Fibroblast of peridontal ligament (primary cell): ENCODE measurements around the gene MADCAM1.
"Not testable (repeated sequence)": the region's sequence is repeated elsewhere in the genome, so short reads cannot be mapped to it uniquely, and the experiment has no call there.

ENCODE experiments used
- DNase-seq: peaks from one replicate; pipeline ENCODE4 v3.0.0-alpha.2; 2010; ENCODE audit errors: extremely low read depth

MADCAM1 gene

DNA sequence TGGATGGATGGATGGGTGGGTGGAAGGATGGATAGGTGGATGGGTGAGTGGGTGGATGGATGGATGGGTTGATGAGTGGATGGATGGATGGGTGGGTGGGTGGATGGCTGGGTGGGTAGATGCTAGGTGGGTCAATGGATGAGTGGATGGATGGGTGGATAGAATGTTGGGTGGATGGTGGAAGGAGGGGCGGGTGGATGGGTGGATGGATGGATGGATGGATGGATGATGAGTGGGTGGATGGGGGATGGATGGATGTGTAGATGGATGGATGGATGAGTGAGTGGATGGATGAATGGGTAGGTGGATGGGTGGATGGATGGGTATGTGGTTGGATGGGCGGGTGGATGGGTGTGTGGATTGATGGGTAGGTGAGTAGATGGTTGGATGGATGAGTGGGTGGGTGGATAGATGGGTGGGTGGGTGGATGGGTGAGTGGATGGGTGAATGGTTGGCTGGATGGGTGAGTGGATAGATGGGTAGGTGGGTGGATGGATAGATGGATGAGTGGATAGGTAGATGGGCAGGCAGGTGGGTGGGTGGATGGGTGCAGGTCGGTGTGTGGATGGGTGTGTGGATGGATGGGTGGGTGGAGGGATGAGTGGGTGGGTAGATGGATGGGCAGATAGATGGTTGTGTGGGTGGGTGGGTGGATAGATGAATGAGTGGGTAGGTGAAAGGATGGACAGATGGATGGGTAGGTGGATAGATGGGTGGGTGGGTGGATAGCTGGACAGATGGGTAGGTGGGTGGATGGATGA, 31.1 kb upstream of the MADCAM1 start:
- no peak for DNase-seq

DNA sequence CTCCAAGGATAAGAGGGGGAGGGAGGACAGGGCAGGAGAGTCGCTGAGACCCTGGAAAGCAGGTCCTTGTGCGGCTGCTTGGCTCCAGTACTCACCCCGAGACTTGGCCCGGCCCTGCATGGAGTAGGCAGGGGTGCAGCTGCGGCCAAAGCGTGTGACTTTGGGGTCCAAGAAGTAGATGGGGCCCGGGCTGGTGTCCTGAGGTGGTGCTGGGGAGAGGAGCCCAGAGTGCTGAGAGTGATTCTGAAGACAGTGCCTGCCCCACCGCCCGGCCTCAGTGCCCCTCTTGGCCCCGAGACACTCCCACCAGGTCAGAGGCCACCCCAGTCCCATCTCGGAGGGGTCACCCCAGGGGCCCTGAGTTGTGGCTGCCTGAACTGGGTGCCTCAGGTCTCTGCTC, 28.7 kb upstream of the MADCAM1 start:
- no peak for DNase-seq

DNA sequence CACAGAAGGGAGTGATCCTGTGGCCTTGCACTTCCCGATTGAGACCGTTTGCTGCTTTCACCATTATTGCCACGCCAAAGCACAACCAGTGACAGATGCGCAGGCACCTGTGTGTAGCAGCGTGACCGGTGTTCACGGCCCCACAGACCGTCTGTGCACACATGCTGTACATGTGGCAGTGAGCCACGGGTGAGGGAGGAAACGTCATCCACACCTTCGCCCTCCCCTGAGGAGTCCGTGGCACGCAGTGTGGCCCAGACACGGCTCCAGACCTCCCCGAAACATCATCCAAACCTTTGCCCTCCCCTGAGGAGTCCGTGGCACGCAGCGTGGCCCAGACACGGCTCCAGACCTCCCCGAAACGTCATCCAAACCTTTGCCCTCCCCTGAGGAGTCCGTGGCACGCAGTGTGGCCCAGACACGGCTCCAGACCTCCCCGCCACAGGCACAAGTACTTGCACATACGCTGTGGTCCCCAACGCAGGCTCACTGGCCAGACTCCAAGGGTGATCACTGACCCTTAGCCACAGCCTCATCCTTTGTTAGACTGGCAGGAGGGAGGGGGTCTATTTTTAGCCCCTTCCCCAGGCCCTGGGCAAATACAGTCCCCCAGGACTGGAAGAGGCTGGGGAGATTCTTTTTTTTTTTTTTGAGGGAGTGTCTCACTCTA, 27.6 kb upstream of the MADCAM1 start:
- DNase-seq: no peak

GRCh38 chr19:469833-470232, 26.5 kb upstream of the MADCAM1 start:
- DNase-seq: no peak

DNA sequence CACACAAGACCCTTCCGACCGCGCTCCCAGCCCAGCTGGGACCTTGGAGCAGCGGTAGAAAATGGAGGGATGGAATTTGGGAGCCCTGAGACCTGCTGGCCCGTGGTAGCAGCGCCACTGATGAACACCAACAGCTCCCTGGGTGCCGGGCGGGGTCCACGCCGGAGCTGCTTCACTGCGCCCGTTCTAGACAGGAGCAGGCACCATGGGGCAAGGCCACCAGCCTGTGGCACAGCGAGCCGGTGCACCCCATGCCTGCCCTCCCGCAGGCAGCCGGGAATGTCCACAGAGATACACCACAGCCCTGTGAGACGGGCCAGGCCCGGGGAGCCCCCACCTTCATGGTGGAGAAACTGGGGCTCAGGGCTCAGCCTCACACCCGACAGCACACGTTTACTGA, 25.6 kb upstream of the MADCAM1 start:
- DNase-seq: no peak

DNA sequence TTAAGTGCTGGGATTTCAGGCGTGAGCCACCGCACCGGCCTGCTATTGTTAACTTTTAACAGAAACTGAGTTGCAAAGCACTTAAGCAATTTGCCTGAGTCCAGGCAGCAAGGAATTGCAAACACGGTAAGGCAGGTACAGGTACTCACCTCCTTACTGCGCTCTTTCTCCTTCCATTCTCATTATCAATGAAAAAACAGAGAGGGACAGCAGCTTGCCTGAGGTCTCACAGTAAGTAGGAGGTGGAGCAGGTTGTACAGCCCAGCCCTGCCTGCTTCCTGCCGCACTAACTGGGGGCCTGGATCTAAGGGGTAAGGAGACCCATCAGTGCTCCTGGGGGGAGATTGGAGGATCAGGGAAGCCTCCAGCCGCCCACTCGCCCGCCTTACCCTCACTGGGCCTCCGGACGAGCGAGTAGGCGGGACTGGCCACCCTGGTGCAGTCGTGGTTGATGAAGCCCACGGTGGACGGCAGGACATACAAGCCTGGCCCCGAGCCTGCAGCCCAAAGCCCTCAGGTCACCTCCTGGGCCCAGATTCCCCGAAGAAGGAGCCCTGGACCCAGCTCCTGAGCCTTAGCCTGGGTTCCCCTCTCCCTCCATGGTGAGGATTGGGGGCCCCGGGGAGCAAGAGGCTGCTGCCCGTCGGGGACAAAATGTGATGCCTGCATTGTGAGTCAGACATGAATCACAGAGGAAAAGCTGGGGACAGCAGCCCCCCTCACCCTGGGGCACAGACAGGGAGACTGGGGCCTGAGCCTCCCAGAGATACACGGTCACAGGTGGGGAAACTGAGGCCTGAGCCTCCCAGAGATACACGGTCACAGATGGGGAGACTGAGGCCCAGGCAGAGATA, 24.1 kb upstream of the MADCAM1 start:
- no peak for DNase-seq

DNA sequence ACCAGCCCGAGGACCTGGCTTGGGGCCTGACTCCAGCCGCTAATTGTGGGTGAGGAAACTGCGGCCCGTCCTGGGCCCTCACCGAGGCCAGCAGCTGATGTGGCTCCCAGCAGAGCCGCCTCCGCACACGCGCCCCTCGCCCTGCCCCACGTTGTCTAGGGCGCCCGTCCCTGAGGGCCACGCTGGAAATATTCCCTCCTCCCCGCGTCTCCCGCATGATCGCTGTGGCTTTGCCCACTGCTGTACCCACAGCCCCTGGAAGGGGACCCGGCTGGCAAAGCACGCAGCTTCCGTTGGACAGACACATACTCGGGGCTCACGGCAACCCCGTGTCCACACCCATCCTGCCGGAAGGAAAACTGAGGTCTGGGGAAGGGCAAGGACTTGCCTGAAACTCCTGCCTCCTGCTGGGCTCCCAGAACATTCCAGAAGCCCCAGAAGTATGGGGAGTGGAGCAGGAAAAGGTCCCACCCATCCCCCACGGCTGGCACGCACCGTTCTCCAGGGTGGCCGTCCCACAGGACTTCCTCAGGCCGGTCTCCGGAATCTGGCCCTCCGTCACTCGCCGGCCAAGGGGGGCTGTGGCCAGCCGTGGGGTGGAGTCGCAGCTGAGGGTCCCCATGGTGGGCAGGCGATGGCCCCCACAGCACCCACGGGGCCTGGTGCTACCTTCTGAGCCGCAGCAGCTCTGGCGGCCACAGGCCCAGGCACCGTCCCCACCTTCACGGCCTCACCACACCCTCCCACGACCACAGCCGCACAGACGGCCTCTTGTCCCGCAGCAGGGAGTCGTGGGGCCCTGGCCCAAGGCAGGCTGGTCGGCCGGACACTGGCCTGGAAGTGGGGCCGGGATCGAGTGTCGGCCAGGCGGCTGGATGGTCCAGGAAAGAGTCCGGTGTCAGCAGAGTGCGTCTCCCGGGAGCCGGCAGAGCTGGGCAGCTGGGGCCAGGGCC, 21.9 kb upstream of the MADCAM1 start:
- DNase-seq: no peak

DNA sequence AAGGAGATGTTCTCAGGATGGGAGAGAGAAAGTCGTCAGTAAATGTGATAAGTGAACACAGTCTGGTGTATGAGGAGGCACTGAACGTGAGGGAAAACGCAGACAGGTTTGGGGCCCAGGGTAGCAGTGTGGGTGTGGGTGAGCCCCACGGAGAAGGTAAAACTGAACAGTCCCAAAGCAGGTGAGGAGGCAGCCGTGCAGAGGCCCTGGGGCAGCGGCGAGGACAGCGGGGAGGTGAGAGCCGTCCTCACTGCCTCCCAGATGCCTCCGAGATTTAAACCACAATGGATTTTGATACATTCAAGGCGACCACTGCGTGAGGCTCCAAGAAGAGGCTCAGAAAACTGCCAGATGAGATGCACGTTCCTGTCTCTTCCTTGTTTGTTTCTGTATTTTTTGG, 20.9 kb upstream of the MADCAM1 start:
- DNase-seq: no peak

GRCh38 chr19:478236-478903, 17.9 kb upstream of the MADCAM1 start:
- DNase-seq: no peak

DNA sequence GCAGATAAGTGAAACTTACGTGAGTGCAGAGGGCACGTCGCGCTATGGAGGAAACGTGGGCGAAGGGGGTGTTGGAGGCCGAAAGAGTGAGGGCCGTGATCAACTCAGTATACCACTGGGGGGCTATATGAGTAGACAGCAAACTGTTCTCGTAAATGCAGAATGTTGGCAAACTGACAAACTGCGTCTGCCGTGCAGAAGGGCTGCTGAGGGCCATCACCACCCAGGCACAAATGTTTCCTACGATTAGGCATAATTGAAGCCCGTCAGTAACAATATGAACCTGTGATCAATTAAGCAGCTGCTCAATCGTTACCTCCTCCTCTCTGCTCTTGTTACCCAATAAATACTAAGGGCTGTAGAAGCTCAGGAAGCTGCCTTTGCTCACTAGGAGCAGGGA, 17.3 kb upstream of the MADCAM1 start:
- no peak for DNase-seq

- DNase-seq: peak; percentile 47
Measured at GRCh38 chr19:480016-480855, 16.1 kb upstream of the MADCAM1 start.

DNA sequence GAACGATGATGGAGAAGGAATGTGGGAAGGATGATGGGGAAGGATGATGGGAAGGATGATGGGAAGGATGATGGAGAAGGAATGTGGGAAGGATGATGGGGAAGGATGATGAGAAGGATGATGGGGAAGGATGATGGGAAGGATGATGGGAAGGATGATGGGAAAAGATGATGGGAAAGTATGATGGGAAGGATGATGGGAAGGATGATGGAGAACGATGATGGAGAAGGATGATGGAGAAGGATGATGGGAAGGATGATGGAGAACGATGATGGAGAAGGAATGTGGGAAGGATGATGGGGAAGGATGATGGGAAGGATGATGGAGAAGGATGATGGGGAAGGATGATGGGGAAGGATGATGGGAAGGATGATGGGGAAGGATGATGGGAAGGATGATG, 15.2 kb upstream of the MADCAM1 start:
- not testable (repeated sequence) for DNase-seq

DNA sequence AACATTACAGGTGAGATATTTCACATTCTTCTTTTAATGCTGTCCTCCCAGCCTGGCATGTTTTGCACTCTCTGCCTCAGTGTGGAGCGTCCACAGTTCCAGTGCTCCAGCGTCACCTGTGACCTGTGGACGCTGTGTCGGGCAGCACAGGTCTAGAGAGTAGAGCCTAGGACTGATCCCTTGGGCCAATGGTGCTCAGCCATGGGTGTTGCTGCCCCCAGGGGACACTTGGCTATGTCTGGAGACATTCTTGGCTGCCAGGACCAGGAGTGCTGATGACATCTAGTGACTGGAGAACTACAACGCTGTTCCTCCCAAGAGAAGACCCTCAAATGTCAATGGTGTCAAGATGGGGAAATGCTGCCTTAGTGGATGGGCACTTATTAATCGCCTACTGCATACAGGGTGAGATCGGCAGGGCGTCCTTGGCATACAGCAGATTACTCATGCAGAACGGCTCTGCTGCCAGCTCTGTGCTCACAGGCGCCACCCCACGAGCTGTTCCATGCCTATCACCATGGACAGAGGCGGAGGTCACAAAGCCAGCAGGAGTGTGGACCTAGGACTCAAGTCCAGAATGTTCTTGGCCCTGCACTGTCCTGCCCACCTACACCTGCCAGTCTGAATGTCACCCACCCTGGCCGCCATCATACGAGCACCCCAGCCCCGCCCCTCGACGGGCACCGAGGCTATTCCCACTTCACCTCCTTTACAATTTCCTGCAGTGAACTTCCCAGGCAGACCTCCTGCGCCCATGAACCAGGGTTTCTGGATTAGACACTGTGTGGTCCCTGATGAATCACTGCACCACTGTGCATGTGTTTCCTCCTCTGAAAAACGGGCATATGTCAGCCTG, 13.9 kb upstream of the MADCAM1 start:
- no peak for DNase-seq

GRCh38 chr19:483332-484072, 12.8 kb upstream of the MADCAM1 start:
- DNase-seq: no peak

- no peak for DNase-seq
Measured at GRCh38 chr19:484494-484893, 11.8 kb upstream of the MADCAM1 start.

DNA sequence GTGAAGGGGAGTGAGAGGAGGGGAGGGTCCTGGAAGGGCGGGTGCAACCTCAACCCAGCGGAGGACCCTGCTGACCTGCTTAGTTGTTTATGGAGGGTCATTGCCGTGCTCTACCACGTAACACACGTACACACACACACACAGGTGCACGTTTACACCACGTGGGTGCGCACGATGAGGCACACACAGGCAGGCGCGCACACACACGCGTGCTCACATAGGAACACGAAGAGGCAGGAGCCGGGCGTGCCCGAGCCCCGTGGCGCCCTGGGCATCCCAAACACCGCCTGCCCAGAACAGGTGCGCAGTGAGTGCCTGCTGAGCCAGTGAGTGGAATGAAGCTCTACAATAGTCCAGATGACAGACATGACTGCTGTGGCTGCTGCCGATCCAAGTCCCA, 11.2 kb upstream of the MADCAM1 start:
- DNase-seq: no peak

DNA sequence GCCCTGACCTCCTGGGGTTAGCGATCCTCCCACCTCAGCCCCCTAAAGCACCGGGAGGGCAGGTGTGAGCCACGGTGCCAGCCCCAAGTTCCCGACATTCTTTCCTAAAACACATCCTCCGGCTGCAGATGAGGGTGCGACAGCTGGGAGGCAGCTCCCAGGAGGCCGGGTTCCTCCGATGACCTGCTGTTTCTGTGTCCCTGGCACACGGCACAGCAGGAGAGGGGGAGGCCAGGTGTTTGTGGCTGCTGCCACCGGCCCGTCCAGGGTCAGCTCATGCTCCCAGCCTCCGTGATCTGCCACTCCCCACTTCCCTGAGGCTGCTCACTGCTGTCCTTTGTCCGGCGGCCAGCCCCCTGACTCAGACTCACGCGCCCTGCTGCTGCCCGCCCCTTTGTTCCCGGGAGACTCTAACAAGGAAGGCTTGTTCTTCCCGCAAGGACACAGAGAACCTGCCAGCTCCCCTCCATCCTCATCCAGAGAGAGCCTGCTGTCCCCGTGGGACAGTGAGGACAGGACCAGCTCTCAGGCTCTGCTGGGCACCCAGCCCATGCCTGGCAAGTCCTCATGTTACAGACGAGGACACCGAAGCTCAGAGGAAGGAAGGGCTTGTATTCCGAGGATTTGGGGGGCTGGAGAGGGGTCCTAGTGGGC, 10.6 kb upstream of the MADCAM1 start:
- no peak for DNase-seq
